GM20431 (cell line): ENCODE data around the gene DRD3.

Source experiments
- in situ Hi-C: fragments of 300-500 bp; cut with MseI, MboI; formaldehyde crosslinking; loops from one replicate; pipeline ENCODE4 v1.15.0; 2020; ENCODE audit warnings: low sequenced_read_pairs; ENCODE audit not compliant: unreplicated experiment

Gene DRD3

DNA sequence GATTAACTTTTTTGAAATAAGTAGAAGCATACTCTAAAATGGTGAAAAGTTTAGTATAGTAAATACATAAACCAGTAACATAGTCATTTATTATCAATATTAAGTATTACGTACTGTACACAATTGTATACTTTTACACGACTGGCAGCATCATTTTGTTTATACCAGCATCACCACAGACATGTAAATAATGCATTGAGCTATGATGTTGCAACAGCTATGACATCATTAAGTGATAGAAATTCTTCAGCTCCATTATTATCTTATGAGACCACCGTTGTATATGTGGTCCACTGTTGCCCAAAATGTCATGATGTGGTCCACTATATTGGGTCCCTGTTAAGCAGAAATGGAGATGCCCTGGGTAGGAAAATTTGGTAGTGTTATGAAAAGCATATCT lies 51.3 kb downstream of the DRD3 start:
- in situ Hi-C loops = no loop called here

DNA sequence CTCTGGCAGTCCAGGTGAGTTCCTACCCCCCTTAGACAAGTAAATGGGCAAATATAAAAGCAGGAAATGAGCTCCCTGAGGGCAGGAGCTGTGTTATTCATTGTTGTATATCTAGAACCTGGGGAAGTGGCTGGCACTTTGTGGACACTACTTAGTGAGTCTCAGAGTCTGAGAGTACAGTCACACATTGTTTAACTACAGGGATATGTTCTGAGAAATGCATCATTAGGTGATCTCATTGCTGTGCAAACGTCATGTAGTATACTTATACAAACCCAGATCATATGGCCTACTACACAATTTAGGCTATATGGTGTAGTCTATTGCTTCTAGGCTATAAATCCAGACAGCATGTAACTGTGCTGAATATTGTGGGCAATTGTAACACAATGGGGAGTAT lies 52.4 kb downstream of the DRD3 start:
- in situ Hi-C loops = no loop called here

DNA sequence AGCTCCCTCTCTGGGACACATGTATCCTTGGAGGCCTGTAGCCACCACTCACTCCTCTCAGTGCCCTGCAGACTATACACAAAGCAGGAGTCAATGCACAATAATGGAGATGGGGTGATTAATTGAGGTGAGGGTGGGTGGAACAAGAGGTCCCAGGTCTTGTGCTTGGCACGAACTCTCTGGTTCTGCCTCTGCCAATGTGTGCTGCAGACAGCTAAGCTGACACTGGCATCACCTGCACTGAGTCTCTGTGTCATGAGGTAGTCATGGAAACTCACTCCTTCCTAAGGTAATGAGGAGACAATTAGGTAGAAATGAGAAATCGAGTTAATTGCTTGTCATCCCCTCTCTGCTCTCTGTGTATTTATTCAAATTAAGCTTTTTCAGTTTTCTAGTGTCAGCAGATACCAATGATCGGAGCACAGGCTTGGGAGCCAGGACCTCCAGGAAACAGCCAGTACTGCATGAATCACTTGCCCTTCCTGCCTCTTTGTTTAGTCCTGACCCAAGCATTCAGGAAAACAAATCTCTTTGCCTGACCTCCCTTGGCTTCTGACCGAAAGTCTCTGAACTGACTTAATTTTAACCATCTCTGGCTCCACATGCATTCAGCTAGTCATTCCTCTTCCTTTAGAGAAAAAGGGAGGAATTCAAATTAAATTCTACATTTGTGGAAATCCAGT lies 56.7 kb downstream of the DRD3 start:
- in situ Hi-C loops = no loop called here

DNA sequence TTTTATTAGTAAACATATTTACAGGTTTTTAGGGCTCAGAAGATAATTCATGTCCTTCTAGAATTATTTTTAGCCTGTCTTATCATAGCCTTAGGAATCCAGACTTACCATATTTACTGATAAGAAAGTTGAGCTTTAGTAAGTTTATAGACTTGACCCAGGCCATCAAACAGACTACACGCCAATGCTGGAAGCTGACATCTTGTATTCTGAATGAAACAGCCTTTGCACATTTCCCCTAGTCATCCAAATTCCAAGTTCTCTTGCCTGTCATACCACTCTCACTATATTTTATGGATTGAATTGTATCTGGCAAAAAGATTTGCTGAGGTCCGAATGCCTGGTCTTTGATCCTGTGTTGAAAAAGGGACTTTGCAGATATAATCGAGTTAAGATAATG lies 58.6 kb downstream of the DRD3 start:
- in situ Hi-C loops = no loop called here

DNA sequence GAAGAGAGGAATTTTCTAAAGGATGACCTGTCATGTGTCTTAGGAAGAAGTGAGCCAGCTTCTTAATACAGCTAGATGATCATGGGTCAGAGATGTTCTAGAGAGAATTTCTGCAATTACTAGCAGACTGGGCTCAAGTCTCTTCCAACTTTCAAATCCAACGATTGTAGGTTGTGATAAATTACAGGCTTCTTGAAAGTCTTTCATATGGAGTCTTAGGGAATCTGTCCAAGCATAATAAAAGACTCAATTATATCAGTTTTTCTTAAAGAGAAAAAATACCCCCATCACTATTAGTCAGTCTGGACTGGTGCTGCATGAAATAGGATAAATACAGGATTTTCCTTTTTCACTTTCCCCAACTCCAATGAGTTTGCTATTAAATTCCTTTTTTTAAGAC lies 59.1 kb downstream of the DRD3 start:
- in situ Hi-C loops = no loop called here

DNA sequence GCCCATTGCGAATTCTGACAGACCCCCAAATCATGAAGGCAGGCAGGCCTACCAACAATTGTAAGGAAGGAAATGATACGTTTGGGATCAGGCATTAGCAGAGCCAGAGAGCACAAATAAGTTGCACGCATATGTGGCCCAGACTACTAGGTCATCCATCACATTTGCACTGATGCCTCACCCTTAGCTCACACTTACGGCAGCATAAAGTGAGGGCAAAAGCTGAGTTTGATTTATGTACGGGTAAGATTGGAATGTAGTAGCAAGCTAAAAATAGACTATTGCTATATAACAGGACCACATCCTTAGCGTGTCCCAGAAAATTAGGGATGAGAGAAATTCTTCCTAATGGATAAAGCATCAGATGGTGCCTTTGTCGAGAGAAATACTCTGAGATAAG lies 63.7 kb downstream of the DRD3 start:
- in situ Hi-C loops = no loop called here

DNA sequence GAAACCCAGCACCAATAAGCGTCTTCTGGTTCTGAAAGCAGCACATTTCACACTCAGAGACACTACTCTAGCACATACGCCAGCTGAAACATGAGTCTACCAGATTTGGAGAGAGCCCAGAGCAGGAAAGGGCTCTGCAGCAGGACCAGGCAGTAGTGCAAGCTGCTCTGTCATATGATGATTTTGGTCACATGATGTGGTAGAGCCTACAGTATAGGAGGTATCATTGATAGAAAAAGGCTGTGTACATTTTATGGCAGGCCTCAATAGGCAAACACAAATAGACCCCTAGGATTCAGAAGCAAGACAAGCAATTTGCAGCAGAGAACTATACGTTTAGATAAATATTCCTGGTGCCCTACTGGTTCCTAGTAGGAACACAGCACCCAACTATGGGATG lies 64.1 kb downstream of the DRD3 start:
- in situ Hi-C loops = no loop called here

DNA sequence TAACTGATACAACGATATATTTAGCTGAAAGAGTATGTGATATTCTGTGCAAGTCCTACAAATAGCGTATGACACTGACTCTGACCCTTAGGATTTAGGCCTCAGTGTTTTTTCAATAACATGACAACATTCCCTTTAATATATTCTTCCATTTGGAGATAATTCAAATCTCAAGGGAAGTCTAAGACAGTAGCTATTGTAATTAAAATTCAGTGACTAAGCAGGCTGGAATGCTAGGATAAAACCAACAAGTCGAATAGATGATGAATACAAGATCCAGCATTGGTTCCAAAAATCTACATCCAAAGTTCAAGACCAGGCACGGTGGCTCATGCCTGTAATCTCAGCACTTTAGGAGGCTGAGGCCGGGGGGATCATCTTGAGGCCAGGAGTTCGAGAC lies 66.2 kb downstream of the DRD3 start:
- in situ Hi-C loops = no loop called here

DNA sequence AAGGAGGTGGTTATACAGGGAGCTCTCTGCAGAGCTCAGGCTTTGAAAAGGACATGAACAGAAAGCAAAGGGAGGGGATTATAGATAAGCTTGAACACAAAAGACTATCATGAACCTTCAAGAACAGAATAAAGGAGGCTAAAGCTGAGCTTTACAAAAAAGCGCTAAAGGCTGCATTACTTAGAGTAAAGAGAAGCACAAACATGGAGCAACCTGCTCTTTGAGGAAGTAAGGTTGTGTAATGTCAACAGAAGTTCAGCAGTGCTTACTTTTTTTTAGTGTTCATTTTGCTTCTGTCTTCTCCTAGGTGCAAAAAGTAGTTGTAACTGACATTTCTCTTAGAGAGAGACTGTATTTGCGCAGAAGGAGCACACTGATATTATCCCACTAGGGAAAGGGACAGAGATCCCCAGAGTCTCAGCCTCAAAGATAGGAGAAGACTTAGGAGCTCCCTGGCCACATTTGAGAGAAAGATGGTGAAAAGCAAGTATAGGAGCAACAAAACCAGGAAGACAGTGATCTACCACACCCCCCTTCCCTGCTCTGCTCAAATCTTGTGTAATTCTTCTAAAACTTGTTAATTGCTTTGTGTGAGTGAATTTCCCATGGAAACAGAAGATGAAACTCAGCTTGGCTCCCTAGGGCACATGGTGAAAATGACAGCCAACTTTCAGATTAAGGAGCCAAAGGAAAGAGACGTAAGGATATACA lies 67.6 kb downstream of the DRD3 start:
- in situ Hi-C loops = no loop called here

DNA sequence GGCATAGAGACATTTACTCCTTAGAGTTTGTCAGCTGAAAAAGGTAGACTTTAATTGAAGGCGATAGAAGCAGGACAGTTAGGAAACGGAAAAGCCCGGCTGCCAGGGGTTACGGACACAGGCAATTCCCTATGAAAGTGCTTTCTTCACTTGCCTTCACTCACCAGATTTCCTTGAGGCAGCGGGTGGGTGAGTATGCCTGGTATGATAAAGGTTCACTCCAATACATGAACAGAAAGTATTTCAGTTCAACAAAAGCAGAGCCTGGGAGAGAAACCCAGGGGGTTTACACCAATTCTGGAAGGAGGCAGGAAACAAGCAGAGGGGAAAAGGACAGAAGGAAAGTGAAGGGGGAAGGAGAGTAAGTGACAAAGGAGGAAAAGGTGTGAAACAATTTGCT lies 68.4 kb downstream of the DRD3 start:
- in situ Hi-C loops = no loop called here

DNA sequence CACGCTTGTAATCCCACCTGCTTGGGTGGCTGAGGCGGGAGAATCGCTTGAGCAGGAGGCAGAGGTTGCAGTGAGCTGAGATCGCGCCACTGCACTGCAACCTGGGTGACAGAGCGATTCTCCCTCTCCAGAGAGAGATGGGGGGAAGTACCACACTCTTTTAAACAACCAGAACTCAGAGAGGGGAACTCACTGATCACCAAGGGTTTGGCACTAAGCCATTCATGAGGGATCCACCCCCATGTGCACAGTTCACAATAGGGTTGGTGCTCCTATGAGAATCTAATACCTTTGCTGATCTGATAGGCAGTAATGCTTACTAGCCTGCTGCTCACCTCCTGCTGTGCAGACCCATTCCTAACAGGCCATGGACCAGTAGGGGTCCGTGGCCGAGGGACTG lies 70.7 kb downstream of the DRD3 start:
- in situ Hi-C loops = no loop called here

DNA sequence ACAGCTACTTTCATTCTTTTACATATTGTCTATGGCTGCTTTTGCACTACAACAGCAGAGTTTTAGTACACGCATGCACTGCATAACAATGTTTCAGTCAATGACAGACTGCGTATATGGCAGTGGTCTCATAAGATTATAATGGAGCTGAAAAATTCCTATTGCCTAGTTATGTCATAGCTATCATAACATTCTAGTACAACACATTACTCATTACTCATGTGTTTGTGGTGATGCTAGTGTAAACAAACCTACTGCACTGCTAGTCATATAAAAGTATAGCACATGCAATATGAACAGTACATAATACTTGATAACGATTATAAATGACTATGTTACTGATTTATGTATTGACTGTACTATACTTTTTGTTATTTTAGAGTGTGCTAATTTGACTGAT lies 74.4 kb downstream of the DRD3 start:
- in situ Hi-C loops = no loop called here

DNA sequence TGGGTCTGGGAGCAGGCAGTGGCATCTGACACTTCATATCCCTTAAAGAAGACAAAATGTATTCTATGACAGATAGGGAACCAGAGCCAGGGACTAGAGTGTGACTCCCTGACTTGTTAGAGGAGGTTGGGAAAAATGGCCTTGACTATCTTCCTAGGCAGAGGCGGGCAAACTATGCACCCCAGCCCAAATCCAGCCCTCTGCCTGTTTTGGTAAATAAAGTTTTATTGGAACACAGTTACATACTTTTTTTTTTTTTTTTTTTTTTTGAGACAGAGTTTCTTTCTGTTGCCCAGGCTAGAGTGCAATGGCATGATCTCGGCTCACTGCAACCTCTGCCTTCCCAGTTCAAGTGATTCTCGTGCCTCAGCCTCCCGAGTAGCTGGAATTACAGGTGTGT lies 75.0 kb downstream of the DRD3 start:
- in situ Hi-C loops = no loop called here

DNA sequence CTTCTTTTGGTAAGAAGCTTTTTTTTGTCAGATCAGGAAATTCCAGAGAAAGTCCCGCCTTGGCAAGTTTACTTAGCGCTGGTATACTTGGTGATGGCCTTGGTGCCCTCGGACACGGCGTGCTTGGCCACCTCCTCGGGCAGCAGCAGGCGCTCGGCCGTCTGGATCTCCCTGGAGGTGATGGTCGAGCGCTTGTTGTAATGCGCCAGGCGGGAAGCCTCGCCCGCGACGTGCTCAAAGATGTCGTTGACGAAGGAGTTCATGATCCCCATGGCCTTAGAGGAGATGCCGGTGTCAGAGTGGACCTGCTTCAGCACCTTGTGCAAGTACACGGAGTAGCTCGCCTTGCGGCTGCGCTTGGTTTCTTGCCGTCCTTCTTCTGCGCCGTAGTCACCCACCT lies 75.7 kb downstream of the DRD3 start:
- in situ Hi-C loops = no loop called here

DNA sequence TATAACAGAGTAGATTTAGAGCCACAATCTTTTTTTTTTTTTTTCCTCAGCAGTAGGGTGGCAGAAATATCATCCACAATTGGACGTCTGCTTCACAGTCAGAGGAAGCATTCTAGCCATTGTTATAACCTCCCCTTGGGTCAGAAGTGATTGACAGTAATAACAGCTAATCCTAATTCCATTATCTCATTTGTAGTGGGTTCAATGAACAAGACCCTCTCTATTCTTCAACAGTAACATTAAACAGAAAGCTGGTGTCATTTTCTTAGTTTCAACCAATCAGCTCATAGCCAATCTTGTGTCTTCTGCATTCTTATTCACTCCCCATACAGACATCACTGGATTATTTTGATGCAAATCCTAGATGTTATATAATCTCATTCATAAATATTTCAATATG lies 77.8 kb downstream of the DRD3 start:
- in situ Hi-C loops = no loop called here

DNA sequence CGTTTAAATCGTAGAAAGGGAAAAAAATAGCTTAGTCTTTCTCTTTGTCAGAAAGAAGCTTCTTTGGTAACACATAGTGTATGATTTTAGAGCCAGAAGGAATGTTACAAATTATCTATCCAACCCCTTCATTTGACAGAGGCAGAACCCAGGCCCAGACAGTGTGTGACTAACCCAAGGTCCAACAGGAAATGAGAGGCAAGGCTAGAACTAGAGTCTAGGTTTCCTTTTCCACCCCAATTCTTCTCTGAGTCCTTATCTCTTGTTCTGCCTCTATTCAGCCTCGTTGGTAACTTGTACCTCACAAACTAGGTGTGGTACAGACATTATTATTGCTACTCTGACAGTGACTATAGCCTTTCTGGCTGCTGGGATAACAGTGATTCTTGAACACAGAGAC lies 83.1 kb downstream of the DRD3 start:
- in situ Hi-C loops = no loop called here

DNA sequence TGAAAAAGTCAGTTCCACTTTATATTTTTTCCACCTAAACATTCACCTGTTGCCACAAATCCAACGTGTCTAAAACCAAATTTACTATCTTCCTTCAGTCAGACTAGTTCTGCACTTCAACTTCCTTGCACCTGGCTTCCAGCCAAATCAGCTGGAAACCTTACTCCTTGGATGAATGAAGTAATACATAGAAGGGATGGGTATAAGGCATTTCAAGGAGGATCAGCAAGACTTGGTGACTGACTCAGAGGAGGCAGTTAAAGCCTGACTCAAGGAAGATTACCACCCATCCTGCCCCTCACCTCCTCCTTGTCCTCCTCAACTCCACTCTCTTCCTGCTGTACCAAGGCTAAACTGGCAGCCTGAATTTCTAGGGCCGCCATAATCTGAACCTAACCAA lies 85.3 kb downstream of the DRD3 start:
- in situ Hi-C loops = no loop called here

DNA sequence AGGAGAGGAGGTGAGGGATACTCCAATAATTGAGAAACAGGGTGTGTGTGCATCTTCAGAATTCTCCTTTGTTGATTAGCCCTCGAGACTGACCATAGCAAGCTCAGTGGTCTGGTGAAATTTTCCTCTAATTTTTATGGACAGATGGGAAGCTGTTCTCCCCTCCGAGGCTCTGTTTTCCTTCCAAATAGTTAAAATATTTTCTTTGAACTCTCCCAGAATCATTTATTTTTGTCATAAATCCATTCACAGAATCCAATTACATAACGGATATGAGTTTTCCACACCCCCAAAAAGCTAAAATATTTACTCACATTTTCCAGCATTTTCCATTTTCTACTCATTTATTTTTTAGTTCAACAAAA lies 85.9 kb downstream of the DRD3 start:
- in situ Hi-C loops = no loop called here

DNA sequence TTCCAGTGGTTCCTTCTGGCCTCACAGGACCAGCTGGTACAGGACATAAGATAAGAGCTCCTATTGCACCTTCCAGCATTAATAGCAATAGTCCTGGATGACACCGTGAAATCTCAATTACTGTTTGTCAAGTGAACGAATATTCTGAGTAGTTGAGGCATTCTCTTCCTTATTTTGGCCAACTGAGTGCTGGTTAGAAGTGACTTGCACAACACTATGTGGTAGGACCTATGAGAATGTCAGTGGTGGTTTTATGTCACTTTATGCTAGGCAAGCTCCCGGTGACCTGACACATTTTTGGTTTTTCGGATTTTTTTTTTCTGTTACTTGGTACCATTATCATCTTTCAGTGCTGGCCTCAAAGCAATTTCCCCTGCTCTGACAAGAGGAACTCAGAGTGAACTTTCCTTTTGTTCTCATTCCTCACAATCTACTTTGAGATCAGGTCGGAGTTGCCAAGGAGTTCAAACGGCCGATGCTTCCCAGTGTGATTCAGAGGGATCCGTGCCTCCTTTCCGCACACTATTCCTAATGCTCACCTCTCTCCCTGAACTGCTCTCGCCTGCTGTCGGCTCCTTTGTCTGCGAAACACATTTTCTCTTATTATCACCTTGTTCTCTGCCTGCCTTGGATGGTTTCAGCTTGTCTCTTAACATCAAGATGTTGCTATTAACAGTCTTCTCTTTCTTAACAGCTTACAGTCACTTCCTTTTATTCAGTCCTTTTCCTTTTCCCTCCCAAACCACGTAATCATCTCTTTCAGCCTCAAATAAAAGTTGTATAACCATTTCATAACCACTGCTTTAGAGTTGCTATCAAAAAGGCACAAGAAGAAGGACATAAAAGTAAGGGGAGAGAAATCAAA lies 86.5 kb downstream of the DRD3 start:
- in situ Hi-C loops = no loop called here

DNA sequence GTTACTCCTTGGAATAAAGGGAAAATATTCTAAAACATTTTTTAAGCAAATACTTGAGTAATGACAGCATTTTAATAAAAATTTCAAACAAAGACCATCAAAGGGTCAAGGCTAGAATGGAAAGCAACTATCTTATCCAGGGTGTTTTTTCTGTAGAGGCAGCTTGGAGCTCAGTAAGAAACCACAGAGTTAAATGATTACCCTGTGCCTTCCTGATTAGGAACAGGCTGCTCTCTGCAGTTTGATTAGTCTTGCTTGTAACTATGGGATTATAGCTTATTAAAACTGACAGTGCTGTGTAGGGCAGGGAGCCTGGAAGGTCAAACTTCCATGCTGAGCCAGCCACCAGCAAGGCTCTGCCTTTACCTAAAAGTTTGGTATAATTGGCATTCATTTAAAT lies 89.2 kb downstream of the DRD3 start:
- in situ Hi-C loops = no loop called here

DNA sequence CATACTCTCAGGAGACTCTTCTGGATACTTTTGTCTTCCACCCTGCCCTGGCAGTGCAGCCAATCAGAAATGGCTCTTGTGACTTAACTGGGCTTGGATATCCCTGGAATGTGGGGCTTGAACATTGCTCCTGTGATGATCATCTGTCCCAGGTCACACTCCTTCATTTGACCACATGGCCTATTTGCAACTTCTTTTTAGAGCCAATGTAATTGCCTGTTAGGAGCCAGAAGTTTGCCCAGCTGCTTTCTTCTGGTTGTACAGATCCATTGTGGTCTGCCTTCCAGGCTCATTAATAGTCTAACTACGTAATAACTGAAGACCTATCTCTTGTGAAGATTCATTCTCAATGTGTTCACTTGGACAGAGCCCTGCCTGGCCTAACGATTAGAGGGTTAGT lies 92.5 kb downstream of the DRD3 start:
- in situ Hi-C loops = no loop called here
